H1 (cell line): ENCODE measurements around the gene SFXN2. TPM values are rescaled to one million over a fixed set of nuclear protein-coding genes. Genes with fewer than 3 reads are reported as not detected.

ENCODE experiments used
- CTCF ChIA-PET: fragments of 300-600 bp; sonication (Branson Sonifier 250); formaldehyde crosslinking; loops from one replicate; lab custom pipeline; 2021; ENCODE audit not compliant: partially characterized antibody; lab: Charles Lee
- POLR2A ChIA-PET: fragments of 300-600 bp; sonication (Branson Sonifier 250); formaldehyde crosslinking; loops from one replicate; lab custom pipeline; 2021; ENCODE audit warnings: inconsistent platforms; ENCODE audit not compliant: partially characterized antibody; lab: Charles Lee
- DNase-seq, 2 experiments: peaks; one replicate each; pipeline versions ENCODE4 v3.0.0 to v3.0.0-alpha.2; 2010 to 2022; ENCODE audit warnings: low spot score in 2 of 2, low read depth in 1 of 2, mixed read lengths in 1 of 2
- FAIRE-seq: peaks from 2 replicates; lab custom pipeline; 2011; peaks lifted over from hg19 to GRCh38; lab: Jason Lieb, UNC
- H2AFZ ChIP-seq: 2 replicates; pipeline ENCODE4 v1.8.1; 2012; ENCODE audit warnings: low read length, inconsistent platforms
- H2AK5ac ChIP-seq: 2 replicates; pipeline ENCODE4 v1.6.1; 2013; ENCODE audit warnings: low read depth, low read length
- H2BK120ac ChIP-seq: replicated peaks from 2 replicates; pipeline ENCODE3; 2013; ENCODE audit warnings: low read depth, low read length, inconsistent platforms
- H2BK12ac ChIP-seq: 2 replicates; pipeline ENCODE4 v1.6.1; 2013; ENCODE audit warnings: low read depth, low read length
- H2BK15ac ChIP-seq: 2 replicates; pipeline ENCODE4 v1.6.1; 2013; ENCODE audit warnings: low read length
- H2BK20ac ChIP-seq: 2 replicates; pipeline ENCODE4 v1.6.1; 2013; ENCODE audit warnings: low read length
- H2BK5ac ChIP-seq: 2 replicates; pipeline ENCODE4 v1.6.1; 2013; ENCODE audit warnings: low read depth, low read length
- H3K14ac ChIP-seq: 2 replicates; pipeline ENCODE4 v1.6.1; 2013; ENCODE audit warnings: inconsistent platforms; ENCODE audit not compliant: insufficient read length
- H3K18ac ChIP-seq: 2 replicates; pipeline ENCODE4 v1.6.1; 2013; ENCODE audit warnings: low read length; ENCODE audit errors: extremely low read depth
- H3K23ac ChIP-seq: 2 replicates; pipeline ENCODE4 v1.6.1; 2013; ENCODE audit warnings: inconsistent platforms; ENCODE audit not compliant: insufficient read length
- H3K23me2 ChIP-seq: 2 replicates; pipeline ENCODE4 v1.6.1; 2013; ENCODE audit warnings: low read depth, low read length
- H3K27ac ChIP-seq: 2 replicates; pipeline ENCODE4 v1.6.1; 2011; ENCODE audit warnings: low read depth, low read length, inconsistent platforms
- H3K27me3 ChIP-seq, 4 experiments: replicated peaks in 1 of 4; 1 replicate in 1 of 4; 2 replicates in 3 of 4; pipeline versions ENCODE4 v1.6.1 to v1.8.1; 2011 to 2013; ENCODE audit warnings: low read length in 3 of 4, mild to moderate bottlenecking in 3 of 4, inconsistent platforms in 2 of 4, mixed read lengths in 2 of 4, moderate library complexity in 1 of 4; ENCODE audit not compliant: control insufficient read depth in 3 of 4, insufficient read depth in 3 of 4; ENCODE audit errors: extremely low read depth in 1 of 4
- H3K36me3 ChIP-seq, 4 experiments: 2 replicates each; pipeline versions ENCODE4 v1.6.1 to v1.8.1; 2011 to 2013; ENCODE audit warnings: mild to moderate bottlenecking in 4 of 4, low read length in 3 of 4, moderate library complexity in 2 of 4, control low read depth in 1 of 4, inconsistent platforms in 1 of 4; ENCODE audit not compliant: insufficient read depth in 4 of 4, control insufficient read depth in 2 of 4
- H3K4ac ChIP-seq: replicated peaks from 2 replicates; pipeline ENCODE3; 2013; ENCODE audit warnings: low read length, low read depth, mixed read lengths, inconsistent platforms; ENCODE audit not compliant: insufficient read length
- H3K4me1 ChIP-seq, 4 experiments: replicated peaks in 1 of 4; 1 replicate in 1 of 4; 2 replicates in 3 of 4; pipeline versions ENCODE4 v1.6.1 to v1.8.1; 2011 to 2013; ENCODE audit warnings: low read length in 3 of 4, inconsistent platforms in 2 of 4, mixed read lengths in 1 of 4; ENCODE audit not compliant: insufficient read depth in 4 of 4, control insufficient read depth in 3 of 4
- H3K4me2 ChIP-seq, 2 experiments: 2 replicates each; pipeline versions ENCODE4 v1.6.1 to v1.8.1; 2011 to 2013; ENCODE audit warnings: low read depth in 2 of 2, low read length in 2 of 2, control low read depth in 1 of 2, inconsistent platforms in 1 of 2, mild to moderate bottlenecking in 1 of 2; ENCODE audit not compliant: insufficient read depth in 1 of 2
- H3K4me3 ChIP-seq, 4 experiments: fragments of 200-600, 300-600 bp in 1 of 4; sonication (generic), shearing (Covaris generic), sonication (Bioruptor Twin) in 1 of 4; 2 replicates each; pipeline versions ENCODE4 v1.5.1 to v1.8.1; 2011 to 2016; ENCODE audit warnings: low read length in 4 of 4, low read depth in 3 of 4, control low read depth in 2 of 4, inconsistent platforms in 2 of 4, mild to moderate bottlenecking in 2 of 4, mixed read lengths in 1 of 4, moderate library complexity in 1 of 4; ENCODE audit not compliant: insufficient read depth in 2 of 4; ENCODE audit errors: extremely low read depth in 1 of 4
- H3K56ac ChIP-seq: replicated peaks from 2 replicates; pipeline ENCODE3; 2013; ENCODE audit warnings: low read depth, mild to moderate bottlenecking, mixed read lengths, low read length, inconsistent platforms; ENCODE audit not compliant: insufficient read length
- H3K79me1 ChIP-seq: 2 replicates; pipeline ENCODE4 v1.6.1; 2013; ENCODE audit warnings: low read depth, low read length, control low read depth
- H3K79me2 ChIP-seq, 2 experiments: 2 replicates each; pipeline versions ENCODE4 v1.6.1 to v1.8.1; 2012 to 2013; ENCODE audit warnings: low read length in 2 of 2, mild to moderate bottlenecking in 2 of 2, inconsistent platforms in 1 of 2; ENCODE audit not compliant: insufficient read depth in 2 of 2, control insufficient read depth in 1 of 2
- H3K9ac ChIP-seq, 4 experiments: replicated peaks in 1 of 4; 1 replicate in 1 of 4; 2 replicates in 3 of 4; pipeline versions ENCODE4 v1.6.1 to v1.8.1; 2011 to 2013; ENCODE audit warnings: low read depth in 3 of 4, low read length in 3 of 4, control low read depth in 2 of 4, mild to moderate bottlenecking in 2 of 4, moderate library complexity in 2 of 4, inconsistent platforms in 1 of 4; ENCODE audit errors: extremely low read depth in 1 of 4
- H3K9me3 ChIP-seq, 2 experiments: 2 replicates each; pipeline versions ENCODE4 v1.6.1 to v1.8.1; 2012 to 2013; ENCODE audit warnings: mild to moderate bottlenecking in 2 of 2, moderate library complexity in 2 of 2, control low read depth in 1 of 2, inconsistent platforms in 1 of 2, low read depth in 1 of 2, low read length in 1 of 2, mixed read lengths in 1 of 2; ENCODE audit not compliant: insufficient read depth in 2 of 2
- H4K20me1 ChIP-seq, 2 experiments: replicated peaks in 1 of 2; 2 replicates each; pipeline versions ENCODE3 to v1.8.1; 2011 to 2013; ENCODE audit warnings: inconsistent platforms in 2 of 2, low read length in 2 of 2, mild to moderate bottlenecking in 1 of 2; ENCODE audit not compliant: insufficient read depth in 2 of 2, control insufficient read depth in 1 of 2
- H4K5ac ChIP-seq: 2 replicates; pipeline ENCODE4 v1.6.1; 2013; ENCODE audit warnings: low read length, low read depth, mixed read lengths, inconsistent platforms; ENCODE audit not compliant: insufficient read length
- H4K8ac ChIP-seq: 2 replicates; pipeline ENCODE4 v1.8.0; 2013; ENCODE audit warnings: mild to moderate bottlenecking, moderate library complexity, low read length, inconsistent platforms; ENCODE audit not compliant: insufficient read depth; ENCODE audit errors: extremely low read depth
- H4K91ac ChIP-seq: replicated peaks from 2 replicates; pipeline ENCODE3; 2013; ENCODE audit warnings: low read length, mixed read lengths, inconsistent platforms; ENCODE audit not compliant: insufficient read length
- POLR2AphosphoS5 ChIP-seq: IDR thresholded peaks from 2 replicates; pipeline ENCODE4 v1.6.1; 2011; ENCODE audit warnings: low read depth, low read length
- SAP30 ChIP-seq: fragments of 300-600 bp; sonication (generic); IDR thresholded peaks from 2 replicates; pipeline ENCODE4 v1.7.1; 2012; ENCODE audit warnings: low read length, moderate library complexity, mild to moderate bottlenecking, inconsistent platforms; ENCODE audit not compliant: insufficient read depth, insufficient replicate concordance
- WGBS, 2 experiments: shearing (Covaris generic) in 1 of 2; methylation state at CpG; one replicate each; pipeline versions ENCODE4 v1.1.6 to v1.1.7; 2013 to 2015; ENCODE audit warnings: low lambda C conversion rate in 2 of 2, mixed read lengths in 2 of 2, inconsistent platforms in 1 of 2, low coverage in 1 of 2, missing lambda C conversion rate in 1 of 2; ENCODE audit not compliant: insufficient replicate concordance in 2 of 2, insufficient coverage in 1 of 2, insufficient read length in 1 of 2; ENCODE audit errors: extremely low coverage in 1 of 2, missing lambda C conversion rate in 1 of 2; 5-methylcytosine and 5-hydroxymethylcytosine counted together
- polyA plus RNA-seq, 7 experiments: library from polyadenylated mRNA; depleted of rRNA in 3 of 7; stranded (reverse) in 5 of 7; unstranded in 2 of 7; fragments of >200 nt in 5 of 7; fragments of 200-250 nt in 2 of 7; gene quantifications; 1 replicate in 5 of 7; 2 replicates in 1 of 7; 4 replicates in 1 of 7; pipeline versions ENCODE4 v1.2.1 to v1.2.3, GENCODE V29; 2011 to 2013; ENCODE audit warnings: missing spikeins in 2 of 7, mixed read lengths in 2 of 7
- total RNA-seq: library from RNA; stranded (reverse); fragmentation: NEBNext Ultra II Directional; extraction: Animal tissue kit (Norgen Biotek cat#: 25700); gene quantifications from 2 replicates; pipeline ENCODE4 v1.2.1, GENCODE V29; 2021

SFXN2 gene
- total and polyA plus RNA-seq, 2 of the 8 experiments (the other 6 are each of a cell fraction or from before 2014, with no cell fraction given) = 20.5 to 23.5 TPM

DNA sequence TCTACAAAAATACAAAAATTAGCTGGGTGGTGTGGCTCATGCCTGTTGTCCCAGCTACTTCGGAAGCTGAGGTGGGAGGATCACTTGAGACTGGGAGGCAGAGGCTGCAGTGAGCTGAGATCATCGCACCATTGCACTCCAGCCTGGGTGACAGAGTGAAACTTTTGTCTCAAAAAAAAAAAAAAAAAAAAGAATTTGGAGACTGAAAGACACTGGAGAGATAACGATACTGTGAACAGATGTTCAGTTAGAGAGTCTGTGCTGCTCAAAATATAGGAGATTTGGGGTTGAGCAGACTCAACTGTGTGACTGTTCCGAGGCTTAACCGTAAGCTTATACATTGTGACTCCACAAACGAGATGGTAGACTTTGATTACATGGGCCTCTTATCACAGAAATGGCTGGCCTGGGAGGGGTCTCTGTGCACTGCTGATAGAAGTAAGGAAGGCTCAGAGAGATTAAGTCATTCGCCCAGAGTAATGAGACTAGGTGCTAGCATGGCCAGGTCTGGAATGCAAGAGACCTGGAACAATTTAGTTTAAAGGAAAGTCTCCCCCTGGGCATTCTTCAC is 48.7 kb downstream of the SFXN2 start:
- H3K79me1 ChIP-seq = no peaks in the 10 kb centered on the region; the same call in 1 of the 2 replicates
- POLR2A ChIA-PET = interaction anchor here (1.5 kb wide), 1 partner anchor 12 kb away, joined by 6 read pairs; no protein-coding TSS in a partner anchor
- CTCF ChIA-PET = interaction anchor here (0.6 to 5.9 kb wide), 6 partner anchors 10 to 1026 kb away, joined by 3 to 42 read pairs (median 3); no protein-coding TSS in a partner anchor
- H2BK120ac ChIP-seq = no peak overlapping the region
- no peaks in the 10 kb centered on the region for H3K23me2 ChIP-seq
- no peaks in the 10 kb centered on the region for H3K9me3 ChIP-seq
- no peaks in the 10 kb centered on the region for H3K27me3 ChIP-seq
- H3K4me1 ChIP-seq = no peaks in the 10 kb centered on the region
- DNase-seq (no peak), FAIRE-seq (no peak)
- H4K20me1 ChIP-seq = no peaks in the 10 kb centered on the region
- H4K5ac ChIP-seq = no peak overlapping the region
- H3K56ac ChIP-seq = no peak overlapping the region
- no peak overlapping the region for H3K23ac ChIP-seq
- no peak overlapping the region for H3K14ac ChIP-seq
- H2BK15ac ChIP-seq = no peak overlapping the region
- no peak overlapping the region for H3K9ac ChIP-seq
- H3K4ac ChIP-seq = no peak overlapping the region
- H3K4me3 ChIP-seq = no peak overlapping the region
- H4K8ac ChIP-seq = no peak overlapping the region
- no peak overlapping the region for H2AK5ac ChIP-seq
- H3K79me2 ChIP-seq = no peaks in the 10 kb centered on the region
- no peaks in the 10 kb centered on the region for H3K36me3 ChIP-seq
- H2BK5ac ChIP-seq = no peak overlapping the region
- no peak overlapping the region for H3K4me2 ChIP-seq
- H3K27ac ChIP-seq = no peak overlapping the region
- H4K91ac ChIP-seq = no peak overlapping the region
- no peak overlapping the region for H2BK12ac ChIP-seq
- no peak overlapping the region for H2AFZ ChIP-seq
- no peak for TF ChIP-seq SAP30
- TF ChIP-seq POLR2AphosphoS5 = no peak
- no peak overlapping the region for H3K18ac ChIP-seq
- H2BK20ac ChIP-seq = no peak overlapping the region
- 90% methylated on average over 7 of the region's 7 CpGs; no CpG with 5 or more reads in 1 of the 2 experiments for WGBS, 2 experiments
